Erythroblast (primary cell): ENCODE results near the gene PRPSAP2.

Experiments used
- GATA1 ChIP-seq: IDR thresholded peaks from 2 replicates; pipeline ENCODE4 v1.6.1; 2011; ENCODE audit warnings: low read depth, mild to moderate bottlenecking, control low read depth, low read length, moderate library complexity
- POLR2A ChIP-seq: IDR thresholded peaks from 2 replicates; pipeline ENCODE4 v1.6.1; 2011; ENCODE audit warnings: mild to moderate bottlenecking, low read length

DNA sequence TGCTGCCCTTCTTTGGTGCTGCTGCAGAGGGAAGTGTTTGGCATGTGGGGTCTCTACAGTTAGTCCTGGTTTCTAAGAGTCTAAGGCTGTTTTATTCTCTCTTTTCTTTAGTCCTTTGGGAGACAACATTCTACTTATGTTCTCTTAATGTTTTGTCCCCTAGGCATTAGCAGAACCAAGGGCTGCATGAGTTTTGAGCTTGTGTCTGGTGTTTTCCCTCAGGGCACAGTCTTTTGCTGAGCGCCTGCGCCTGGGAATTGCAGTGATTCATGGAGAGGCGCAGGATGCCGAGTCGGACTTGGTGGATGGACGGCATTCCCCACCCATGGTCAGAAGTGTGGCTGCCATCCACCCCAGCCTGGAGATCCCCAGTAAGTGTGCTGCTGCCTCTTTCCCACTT, 53.0 kb downstream of the PRPSAP2 start:
- TF ChIP-seq POLR2A (no peak), GATA1 (no peak)
